GDM1 (cell line): Measurements from ENCODE around the gene GPR152.
A peak's percentile ranks its signal among the peaks of the same experiment; 100 is the strongest.

Experiments
- DNase-seq: peaks from one replicate; lab custom pipeline; 2025; lab: John Stamatoyannopoulos, UW

The GPR152 gene

GRCh38 chr11:67423891-67424613, 28.5 kb downstream of the GPR152 start:
- no peak for DNase-seq

GRCh38 chr11:67423466-67423865, 29.1 kb downstream of the GPR152 start:
- no peak for DNase-seq

- DNase-seq: no peak
These were observed 29.6 kb downstream of the GPR152 start for GRCh38 chr11:67422891-67423290.

- DNase-seq: no peak
These were observed 31.0 kb downstream of the GPR152 start for GRCh38 chr11:67421430-67422031.

GRCh38 chr11:67420646-67421429, 31.7 kb downstream of the GPR152 start:
- DNase-seq: peak; percentile 89

GRCh38 chr11:67420147-67420645, 32.3 kb downstream of the GPR152 start:
- no peak for DNase-seq

GRCh38 chr11:67419325-67420049, 33.0 kb downstream of the GPR152 start:
- DNase-seq: no peak

- DNase-seq: no peak
These were observed 33.9 kb downstream of the GPR152 start for GRCh38 chr11:67418476-67419281.

GRCh38 chr11:67417425-67417824, 35.1 kb downstream of the GPR152 start:
- no peak for DNase-seq

GRCh38 chr11:67416416-67417335, 35.9 kb downstream of the GPR152 start:
- DNase-seq: peak; percentile 21

- DNase-seq: no peak
These were observed 36.8 kb downstream of the GPR152 start, which contains the start of gene CARNS1 for GRCh38 chr11:67415501-67416304. Gene CARNS1 (plus strand): TSS chr11:67415678. CDS start chr11:67416200, 522 bp downstream.

GRCh38 chr11:67413266-67413849, 39.2 kb downstream of the GPR152 start:
- DNase-seq: no peak

- DNase-seq: no peak
These were observed 39.9 kb downstream of the GPR152 start for GRCh38 chr11:67412495-67413179.

GRCh38 chr11:67411785-67412152, 40.8 kb downstream of the GPR152 start:
- no peak for DNase-seq

GRCh38 chr11:67410984-67411784, 41.3 kb downstream of the GPR152 start:
- DNase-seq: no peak

- no peak for DNase-seq
These were observed 42.1 kb downstream of the GPR152 start for GRCh38 chr11:67410369-67410831.

- DNase-seq: no peak
These were observed 42.7 kb downstream of the GPR152 start for GRCh38 chr11:67409781-67410368.
